HCT116 (cell line): ENCODE results near the gene IMPACT. TPM values are rescaled to one million over a fixed set of nuclear protein-coding genes. Genes with fewer than 3 reads are reported as not detected.

Experiments used
- ATAC-seq: fragments of 200-7000 bp; cut with Tn5 transposase; 2 replicates; pipeline ENCODE4 v1.9.1; 2020; ENCODE audit warnings: mild to moderate bottlenecking, moderate library complexity
- BruUV-seq: library from RNA; stranded (reverse); fragments of 400-500 nt; replicated peaks from 2 replicates; lab custom pipeline; 2021; lab: Mats Ljungman, UMichigan
- CTCF ChIA-PET: fragments of 300-600 bp; sonication (Branson Sonifier 250); formaldehyde crosslinking; loops from one replicate; lab custom pipeline; 2021; ENCODE audit warnings: antibody characterized with exemption; lab: Charles Lee
- POLR2A ChIA-PET: fragments of 300-600, 350-600 bp; sonication (Branson Sonifier 250); formaldehyde crosslinking; loops from one replicate; lab custom pipeline; 2021; ENCODE audit warnings: antibody characterized with exemption; lab: Charles Lee
- RAD21 ChIA-PET, 2 experiments: fragments of 300-600 bp; sonication (Branson Sonifier 250); formaldehyde crosslinking; loops; one replicate each; lab custom pipeline; 2023; ENCODE audit warnings: low total read pairs in 2 of 2; ENCODE audit not compliant: uncharacterized antibody in 2 of 2, unreplicated experiment in 2 of 2, low non-redundant PET in 1 of 2; lab: Charles Lee
- DNase-seq: peaks from one replicate; pipeline ENCODE4 v3.0.0-alpha.2; 2010; ENCODE audit warnings: low read depth, low spot score
- H2AFZ ChIP-seq: fragments of 200-600 bp; shearing (Covaris generic), sonication (generic); 2 replicates; pipeline ENCODE4 v1.6.1; 2017; ENCODE audit warnings: low read depth, mixed run types, mixed read lengths, antibody characterized with exemption, low read length; ENCODE audit not compliant: poor library complexity, severe bottlenecking
- H3K27ac ChIP-seq: 2 replicates; pipeline ENCODE4 v1.5.1; 2012; ENCODE audit warnings: low read depth, low read length
- H3K27me3 ChIP-seq: fragments of 200-600 bp; sonication (generic); 2 replicates; pipeline ENCODE4 v1.6.1; 2016; ENCODE audit warnings: mixed run types, low read length, mixed read lengths; ENCODE audit not compliant: insufficient read depth
- H3K36me3 ChIP-seq, 2 experiments: fragments of 200-500 bp in 1 of 2; fragments of 200-600 bp in 1 of 2; sonication (Bioruptor generic) in 1 of 2; sonication (generic) in 1 of 2; 2 replicates each; pipeline versions ENCODE4 v1.5.1 to v1.6.1; 2014 to 2016; ENCODE audit warnings: low read length in 2 of 2, inconsistent platforms in 1 of 2, mixed read lengths in 1 of 2, mixed run types in 1 of 2; ENCODE audit not compliant: insufficient read depth in 2 of 2, control insufficient read depth in 1 of 2
- H3K4me1 ChIP-seq, 2 experiments: fragments of 200-600 bp in 1 of 2; sonication (generic) in 1 of 2; 2 replicates each; pipeline versions ENCODE4 v1.5.1 to v1.6.1; 2012 to 2017; ENCODE audit warnings: low read length in 2 of 2, inconsistent platforms in 1 of 2, mild to moderate bottlenecking in 1 of 2, mixed read lengths in 1 of 2, mixed run types in 1 of 2, moderate library complexity in 1 of 2; ENCODE audit not compliant: insufficient read depth in 2 of 2, control insufficient read depth in 1 of 2
- H3K4me2 ChIP-seq: fragments of 200-600 bp; sonication (generic); 2 replicates; pipeline ENCODE4 v1.6.1; 2017; ENCODE audit warnings: mixed run types, low read length, mixed read lengths
- H3K4me3 ChIP-seq, 2 experiments: fragments of 200-600 bp in 1 of 2; sonication (generic) in 1 of 2; replicated peaks in 1 of 2; 2 replicates each; pipeline ENCODE4 v1.5.1; 2011 to 2016; ENCODE audit warnings: low read length in 2 of 2, control low read depth in 1 of 2, low read depth in 1 of 2, mild to moderate bottlenecking in 1 of 2, mixed read lengths in 1 of 2, mixed run types in 1 of 2
- H3K79me2 ChIP-seq: fragments of 200-600 bp; sonication (generic); 2 replicates; pipeline ENCODE4 v1.6.1; 2017; ENCODE audit warnings: mild to moderate bottlenecking, mixed run types, low read length, moderate library complexity, mixed read lengths; ENCODE audit not compliant: insufficient read depth
- H3K9ac ChIP-seq: fragments of 200-600 bp; sonication (generic); 2 replicates; pipeline ENCODE4 v1.6.1; 2016; ENCODE audit warnings: low read length, mixed read lengths
- H3K9me2 ChIP-seq: fragments of 200-600 bp; sonication (generic), shearing (Covaris generic); 2 replicates; pipeline ENCODE4 v1.6.1; 2017; ENCODE audit warnings: mixed run types, mild to moderate bottlenecking, moderate library complexity; ENCODE audit not compliant: insufficient read depth
- H3K9me3 ChIP-seq, 2 experiments: fragments of 200-500 bp in 1 of 2; fragments of 200-600 bp in 1 of 2; sonication (Bioruptor generic) in 1 of 2; sonication (generic) in 1 of 2; 2 replicates each; pipeline ENCODE4 v1.6.1; 2014 to 2017; ENCODE audit warnings: low read length in 2 of 2, mixed read lengths in 2 of 2, inconsistent platforms in 1 of 2, low read depth in 1 of 2, mild to moderate bottlenecking in 1 of 2, mixed run types in 1 of 2, moderate library complexity in 1 of 2; ENCODE audit not compliant: control insufficient read depth in 1 of 2, insufficient read depth in 1 of 2
- H4K20me1 ChIP-seq: fragments of 200-600 bp; sonication (generic), shearing (Covaris generic); 2 replicates; pipeline ENCODE4 v1.6.1; 2017; ENCODE audit warnings: mixed run types, mild to moderate bottlenecking, moderate library complexity; ENCODE audit not compliant: insufficient read depth
- CTCF ChIP-seq, 3 experiments: fragments of 200-600 bp in 1 of 3; sonication (generic) in 1 of 3; IDR thresholded peaks in 2 of 3; conservative IDR thresholded peaks in 1 of 3; 2 replicates each; pipeline ENCODE4 v1.5.1; 2012 to 2017; ENCODE audit warnings: low read depth in 2 of 3, low read length in 2 of 3, antibody characterized with exemption in 1 of 3, borderline replicate concordance in 1 of 3, control low read depth in 1 of 3, mild to moderate bottlenecking in 1 of 3, mixed read lengths in 1 of 3, mixed run types in 1 of 3, moderate library complexity in 1 of 3; ENCODE audit not compliant: insufficient read depth in 1 of 3
- EGR1 ChIP-seq: IDR thresholded peaks from 2 replicates; pipeline ENCODE4 v1.6.1; 2012; ENCODE audit warnings: low read depth
- EZH2phosphoT487 ChIP-seq: fragments of 200-600 bp; IDR thresholded peaks from 2 replicates; pipeline ENCODE4 v1.6.1; 2018; ENCODE audit warnings: antibody characterized with exemption, borderline replicate concordance
- JUND ChIP-seq: IDR thresholded peaks from 2 replicates; pipeline ENCODE4 v1.6.1; 2012
- MAX ChIP-seq: IDR thresholded peaks from 2 replicates; pipeline ENCODE4 v1.6.1; 2012
- POLR2A ChIP-seq: IDR thresholded peaks from 2 replicates; pipeline ENCODE4 v1.7.0; 2011; ENCODE audit warnings: borderline replicate concordance; ENCODE audit not compliant: insufficient read depth, insufficient read length; ENCODE audit errors: extremely low read depth
- REST ChIP-seq: IDR thresholded peaks from 2 replicates; pipeline ENCODE4 v1.6.1; 2012; ENCODE audit warnings: low read depth
- ZFX ChIP-seq: fragments of 450-650 bp; IDR thresholded peaks from 2 replicates; pipeline ENCODE4 v1.6.1; 2017
- intact Hi-C: fragments of 100-400 bp; cut with micrococcal nuclease; formaldehyde crosslinking; loops from 2 replicates; pipeline ENCODE4 v1.10.0; 2022
- total RNA-seq: library from RNA; stranded (reverse); gene quantifications from one replicate; pipeline ENCODE4 v1.2.1, GENCODE V29; 2021; ENCODE audit not compliant: unreplicated experiment

The IMPACT gene
- total RNA-seq, 1 experiment from 2014 or later = 46.4 TPM

DNA sequence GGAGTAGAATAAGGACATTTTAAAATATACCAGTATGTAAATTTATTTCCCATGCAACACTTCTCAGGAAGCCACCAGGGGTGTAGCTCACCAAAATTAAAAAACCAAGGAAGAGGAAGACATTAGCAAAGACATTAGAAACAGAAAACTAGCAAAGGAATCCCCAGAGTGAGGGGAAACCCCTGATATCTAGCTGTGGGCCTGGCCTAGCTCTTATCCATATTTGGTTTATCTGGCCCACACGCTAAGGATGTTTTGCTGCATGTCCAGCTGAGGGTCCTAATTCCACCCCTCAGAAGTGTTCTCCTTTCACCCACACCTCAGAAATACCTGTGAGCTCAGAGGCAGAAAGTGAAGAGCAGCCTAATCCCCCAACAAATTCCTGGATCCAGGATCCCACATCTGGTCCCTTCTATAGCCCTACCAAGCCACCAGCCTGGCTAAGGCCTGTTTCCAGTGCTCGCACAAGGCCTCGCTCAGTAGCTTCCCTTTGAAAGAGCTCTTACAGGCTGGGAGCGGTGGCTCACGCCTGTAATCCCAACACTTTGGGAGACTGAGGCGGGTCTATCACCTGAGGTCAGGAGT, 46.2 kb upstream of the IMPACT start:
- Histone ChIP-seq H3K36me3 (no peaks in the 10 kb centered on the region), H3K27me3 (no peaks in the 10 kb centered on the region), H3K4me3 (no peak overlapping the region), H3K27ac (no peak overlapping the region)
- CTCF ChIA-PET = interaction anchor here (1.2 kb wide), 1 partner anchor 20 kb away, joined by 3 read pairs; no protein-coding TSS in a partner anchor
- no peak for TF ChIP-seq CTCF (IDR thresholded peaks at IDR 0.05 in 2 of 3, conservative IDR thresholded peaks at IDR 0.05 in 1 of 3; ENCODE audit: borderline replicate concordance in 1 of 3, insufficient read depth in 1 of 3, low read depth in 2 of 3, low read length in 2 of 3)
- TF ChIP-seq ZFX = no peak
- TF ChIP-seq POLR2A = no peak
- no peak for TF ChIP-seq EGR1
- TF ChIP-seq EZH2phosphoT487 = no peak
- no peak for TF ChIP-seq MAX
- no peak for TF ChIP-seq JUND
- TF ChIP-seq REST = no peak
- TF ChIP-seq, all 23 proteins: peak for 0
- BruUV-seq = no TSS peak
- H3K4me1 ChIP-seq = peaks cover 7 to 11% of the 10 kb centered on the region in 2 experiments
- no peaks in the 10 kb centered on the region for H4K20me1 ChIP-seq
- no peak overlapping the region for H3K4me2 ChIP-seq
- no peaks in the 10 kb centered on the region for H3K9me3 ChIP-seq
- DNase-seq = no peak
- intact Hi-C loops = no loop called here
- RAD21 ChIA-PET = no interaction called here
- POLR2A ChIA-PET = interaction anchor here (0.7 kb wide), 1 partner anchor 18 kb away, joined by 3 read pairs; no protein-coding TSS in a partner anchor
- no peak for ATAC-seq
- no peaks in the 10 kb centered on the region for H3K9me2 ChIP-seq
- H3K79me2 ChIP-seq = no peaks in the 10 kb centered on the region
- no peak overlapping the region for H2AFZ ChIP-seq
- H3K9ac ChIP-seq = no peak overlapping the region
